HG02763 (cell line): ENCODE data around the gene AGPAT3.
"Not testable (repeated sequence)": the region's sequence is repeated elsewhere in the genome, so short reads cannot be mapped to it uniquely, and the experiment has no call there.

Source experiments
- ATAC-seq: cut with Tn5 transposase; IDR thresholded peaks from one replicate; pipeline ENCODE4 v1.9.1; 2021; ENCODE audit warnings: mild to moderate bottlenecking, moderate library complexity; ENCODE audit not compliant: unreplicated experiment

AGPAT3 gene

DNA sequence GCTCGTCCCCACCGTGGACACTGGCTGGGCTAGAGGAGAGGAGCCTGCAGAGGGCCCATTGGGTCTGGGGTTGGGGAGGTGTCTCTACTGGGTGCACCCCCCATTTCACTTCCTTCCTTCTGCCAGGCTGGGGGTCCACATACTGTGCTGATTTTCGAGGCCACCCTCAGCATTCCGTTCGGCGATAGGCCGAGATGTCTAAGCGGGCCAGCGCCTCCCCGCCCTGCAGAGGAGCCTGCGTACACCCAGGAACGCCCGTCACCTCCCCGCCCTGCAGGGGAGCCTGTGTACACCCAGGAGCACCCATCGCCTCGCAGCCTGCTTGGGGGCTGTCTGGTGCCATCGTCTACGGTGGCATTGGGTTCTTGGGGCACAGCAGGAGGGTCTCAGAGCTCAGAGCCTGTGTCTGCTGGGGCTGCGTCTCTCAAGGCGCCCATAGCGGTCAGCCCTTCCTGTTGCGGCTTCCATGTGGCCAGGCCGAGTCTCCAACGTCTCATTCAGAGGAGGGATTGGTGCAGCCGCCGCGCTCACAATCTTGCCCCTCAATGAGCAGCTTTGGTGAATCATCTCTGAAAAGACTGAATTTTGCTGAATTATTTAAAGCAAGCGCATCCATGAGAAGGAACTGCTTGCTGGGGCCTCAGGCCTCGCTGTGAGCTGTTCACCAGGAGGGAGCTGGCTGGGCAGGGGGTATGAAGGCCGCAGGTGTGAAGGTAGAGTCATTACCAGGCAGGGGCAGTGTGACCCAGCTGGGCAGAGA, 30.7 kb upstream of the AGPAT3 start:
- ATAC-seq: no peak

DNA sequence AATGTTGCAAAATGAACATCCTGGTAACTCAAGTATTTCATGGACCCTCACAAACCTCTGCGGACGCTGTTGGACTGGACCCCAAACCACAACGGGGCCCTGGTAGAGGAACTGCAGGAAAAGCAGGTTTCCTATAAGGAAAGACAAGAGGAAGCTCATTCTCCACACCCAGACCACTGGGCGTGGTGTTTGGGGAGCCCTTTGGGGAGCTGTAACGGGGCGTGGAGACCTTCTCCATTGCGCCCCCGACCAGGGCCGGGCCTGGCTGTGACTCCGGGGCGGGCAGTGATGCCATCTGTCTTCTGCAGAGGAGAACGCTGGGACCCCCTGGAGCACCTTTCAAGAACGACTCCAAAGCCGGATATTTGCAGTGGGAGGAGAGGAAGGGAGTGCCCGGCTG, 30.0 kb upstream of the AGPAT3 start:
- no peak for ATAC-seq

DNA sequence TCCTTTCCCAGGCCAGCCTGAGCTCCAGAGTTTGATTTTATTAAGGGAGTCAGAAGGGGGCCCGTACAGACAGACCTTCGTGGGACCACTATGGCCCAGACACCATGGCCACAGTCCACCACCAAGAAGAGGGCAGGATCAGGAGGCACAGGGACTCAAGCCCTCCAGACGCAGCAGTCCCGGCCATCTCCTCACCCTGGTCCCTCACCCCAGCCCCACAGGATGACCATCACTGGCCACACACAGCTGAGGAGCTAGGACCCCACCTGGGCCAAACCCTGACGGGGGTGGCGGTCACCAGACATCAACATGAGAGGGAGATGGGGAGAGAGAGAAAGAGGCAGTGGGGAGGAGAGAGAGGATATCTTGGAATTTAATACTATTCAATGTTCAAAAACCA, 29.2 kb upstream of the AGPAT3 start:
- ATAC-seq: no peak

DNA sequence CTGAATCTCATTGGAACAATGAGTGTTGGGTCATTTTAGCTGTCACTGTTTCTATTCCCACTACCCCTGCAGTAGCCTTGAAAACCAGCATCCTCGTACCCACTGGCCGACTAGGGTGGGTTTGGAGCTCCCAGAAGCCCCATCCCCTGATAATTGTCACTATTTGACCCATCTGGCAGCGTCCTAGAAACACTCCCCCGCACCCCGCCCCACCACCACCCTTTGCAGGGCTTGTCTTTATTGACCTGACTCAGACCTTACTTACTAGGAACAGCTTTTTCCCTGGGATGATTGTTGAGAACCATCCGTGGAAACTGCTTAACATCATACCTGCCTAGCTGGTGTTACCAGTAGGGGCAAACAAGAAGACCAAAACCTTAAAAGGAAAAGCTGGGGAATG, 28.4 kb upstream of the AGPAT3 start:
- no peak for ATAC-seq

DNA sequence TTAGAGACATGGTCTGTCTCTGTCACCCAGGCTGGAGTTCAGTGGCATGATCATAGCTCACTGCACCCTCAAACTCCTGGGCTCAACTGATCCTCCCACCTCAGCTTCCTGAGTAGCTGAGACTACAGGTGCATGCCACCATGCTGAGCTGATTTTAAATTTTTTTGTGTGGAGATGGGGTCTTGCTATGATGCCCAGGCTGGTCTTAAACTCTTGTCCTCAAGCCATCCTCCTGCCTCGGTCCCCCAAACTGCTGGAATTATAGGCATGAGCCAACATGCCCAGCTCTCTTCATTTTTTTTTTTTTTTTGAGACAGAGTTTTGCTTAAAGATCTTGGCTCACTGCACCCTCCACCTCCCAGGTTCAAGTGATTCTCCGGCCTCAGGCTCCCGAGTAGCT, 24.8 kb upstream of the AGPAT3 start:
- ATAC-seq: no peak

DNA sequence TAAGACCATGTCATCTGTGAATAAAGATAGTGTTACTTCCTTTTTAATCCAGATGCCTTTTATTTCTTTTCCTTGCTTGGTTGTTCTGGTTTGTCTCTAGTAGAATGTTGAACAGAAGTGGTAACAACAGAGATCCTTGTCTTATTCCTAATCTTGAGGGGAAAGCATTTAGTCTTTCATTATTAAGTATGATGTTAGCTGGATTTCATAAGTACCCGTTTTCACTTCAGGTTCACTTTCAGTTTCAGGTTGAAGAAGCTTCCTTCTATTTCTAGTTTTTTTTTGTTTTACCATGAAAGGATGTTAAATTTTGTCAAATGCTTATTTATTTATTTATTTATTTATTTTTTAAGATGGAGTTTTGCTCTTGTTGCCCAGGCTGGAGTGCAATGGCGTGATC, 22.3 kb upstream of the AGPAT3 start:
- no peak for ATAC-seq

DNA sequence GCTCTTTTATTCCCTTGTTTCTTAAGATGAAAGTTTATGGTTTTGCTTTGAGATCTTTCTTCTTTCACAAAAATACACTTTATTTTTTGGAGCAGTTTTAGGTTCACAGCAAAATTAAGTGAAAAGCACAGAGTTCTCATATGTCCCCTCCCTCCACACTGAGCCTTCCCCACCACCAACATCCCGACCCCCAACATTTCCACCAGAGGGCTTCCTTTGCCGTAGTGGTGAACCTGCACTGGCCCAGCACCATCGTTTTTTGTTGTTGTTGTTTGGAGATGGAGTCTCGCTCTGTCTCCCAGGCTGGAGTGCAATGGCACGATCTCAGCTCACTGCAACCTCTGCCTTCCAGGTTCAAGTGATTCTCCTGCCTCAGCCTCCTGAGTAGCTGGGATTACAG, 20.1 kb upstream of the AGPAT3 start:
- ATAC-seq: not testable (repeated sequence)

DNA sequence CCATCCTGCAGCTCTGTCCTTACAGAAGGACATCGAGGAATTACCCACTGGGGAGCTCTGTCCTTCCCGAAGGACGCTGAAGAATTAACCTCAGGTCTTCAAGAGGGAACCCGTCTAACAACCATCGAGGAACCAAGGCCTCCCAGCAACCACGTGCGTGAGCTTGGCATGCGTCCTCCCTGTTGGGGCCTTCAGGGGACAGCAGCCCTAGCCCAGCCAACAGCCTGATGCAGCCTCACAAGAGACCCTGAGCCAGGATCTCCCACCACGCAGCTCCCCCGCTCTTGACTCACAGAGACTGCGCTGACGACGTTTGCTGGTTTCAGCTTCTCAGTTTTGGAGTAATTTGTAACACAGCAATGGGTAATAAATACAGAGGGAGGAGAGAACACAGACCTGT, 19.6 kb upstream of the AGPAT3 start:
- no peak for ATAC-seq

DNA sequence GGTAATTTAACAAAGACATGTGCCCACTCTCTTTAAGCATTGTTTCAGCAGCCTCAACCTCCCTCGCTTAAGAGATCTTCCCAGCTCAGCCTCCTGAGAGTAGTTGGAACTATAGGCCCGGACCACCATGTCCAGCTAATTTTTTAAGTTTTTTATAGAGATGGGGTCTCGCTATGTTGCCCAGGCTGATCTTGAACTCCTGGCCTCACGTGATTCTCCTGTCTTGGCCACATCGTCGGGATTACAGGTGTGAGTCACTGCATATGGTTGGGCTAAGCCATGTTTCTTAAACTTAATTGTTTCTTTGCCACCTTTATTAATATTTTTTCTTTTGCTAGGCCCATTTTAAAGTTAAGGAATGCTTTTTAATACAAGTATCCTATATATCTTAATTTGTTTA, 18.6 kb upstream of the AGPAT3 start:
- no peak for ATAC-seq

DNA sequence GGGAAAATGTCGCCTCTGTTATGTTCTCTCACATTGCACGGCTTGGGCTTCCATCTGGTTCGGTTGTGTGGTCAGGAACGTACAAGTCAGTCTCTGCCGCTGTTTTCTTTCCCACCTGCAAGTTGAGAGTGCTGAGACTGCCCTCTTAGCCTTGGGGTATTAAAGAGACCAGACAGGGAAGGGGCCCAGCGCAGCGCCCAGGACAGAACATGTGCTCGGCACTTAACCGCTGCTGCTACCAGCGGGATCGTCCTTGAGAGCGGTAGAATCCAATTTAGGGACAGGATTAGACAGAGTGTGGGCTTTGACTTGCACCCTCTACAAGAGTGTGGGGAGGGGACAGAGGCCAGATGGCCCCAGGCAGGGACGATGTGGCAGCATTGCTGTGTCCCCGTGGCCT, 17.7 kb upstream of the AGPAT3 start:
- no peak for ATAC-seq

DNA sequence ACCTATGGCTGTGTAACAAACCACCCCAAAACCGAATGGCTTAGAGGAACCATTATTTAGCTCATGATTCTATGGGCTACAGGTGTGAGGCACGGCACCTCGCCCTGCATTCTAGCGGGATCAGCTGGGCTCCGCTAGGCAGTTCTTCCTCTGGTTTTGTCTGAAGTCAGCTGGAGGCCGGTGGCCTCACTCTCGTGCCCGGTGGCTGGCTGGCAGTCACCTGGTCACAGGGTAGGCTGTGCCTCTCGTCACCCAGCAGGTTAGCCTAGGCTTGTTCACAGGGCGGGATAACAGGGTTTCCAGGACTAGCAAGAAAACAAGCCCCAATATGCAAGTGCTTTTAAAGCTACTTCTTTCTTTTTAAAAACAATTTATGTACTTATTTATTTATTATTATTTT, 16.3 kb upstream of the AGPAT3 start:
- no peak for ATAC-seq

DNA sequence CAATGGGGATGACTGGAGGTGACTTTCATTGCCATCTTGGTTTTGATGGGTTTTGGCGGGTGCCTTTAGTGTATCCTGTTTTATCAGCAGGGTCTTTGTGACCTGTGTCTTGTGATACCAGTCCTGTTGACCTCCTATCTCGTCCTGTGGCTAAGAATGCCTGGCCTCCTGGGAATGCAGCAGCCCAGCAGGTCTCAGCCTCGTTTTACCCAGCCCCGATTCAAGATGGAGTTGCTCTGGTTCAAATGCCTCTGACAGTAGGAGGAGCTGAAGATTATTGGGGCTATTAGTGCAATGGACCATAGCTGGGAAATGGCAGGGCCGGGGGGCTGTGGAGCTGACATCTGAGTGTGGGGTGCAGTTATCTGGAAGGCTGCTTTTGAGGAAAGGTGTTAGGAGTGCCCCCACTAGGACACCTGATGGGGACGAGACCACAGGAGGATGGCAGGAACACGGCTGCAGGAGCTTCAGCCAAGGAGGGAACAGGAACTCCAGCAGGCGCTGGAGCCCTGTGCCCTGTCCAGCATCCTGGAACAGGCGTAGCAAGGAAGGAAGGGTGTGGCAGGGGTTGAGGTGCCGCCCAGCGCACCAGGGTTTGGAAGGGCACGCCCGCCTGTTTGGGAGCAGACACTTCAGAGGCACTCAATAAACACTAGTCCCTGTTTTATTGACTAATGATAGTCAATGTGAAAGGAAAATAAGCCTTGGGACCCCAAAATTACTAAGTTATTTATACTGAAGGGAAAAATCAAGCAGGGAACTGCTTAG, 15.3 kb upstream of the AGPAT3 start:
- no peak for ATAC-seq

DNA sequence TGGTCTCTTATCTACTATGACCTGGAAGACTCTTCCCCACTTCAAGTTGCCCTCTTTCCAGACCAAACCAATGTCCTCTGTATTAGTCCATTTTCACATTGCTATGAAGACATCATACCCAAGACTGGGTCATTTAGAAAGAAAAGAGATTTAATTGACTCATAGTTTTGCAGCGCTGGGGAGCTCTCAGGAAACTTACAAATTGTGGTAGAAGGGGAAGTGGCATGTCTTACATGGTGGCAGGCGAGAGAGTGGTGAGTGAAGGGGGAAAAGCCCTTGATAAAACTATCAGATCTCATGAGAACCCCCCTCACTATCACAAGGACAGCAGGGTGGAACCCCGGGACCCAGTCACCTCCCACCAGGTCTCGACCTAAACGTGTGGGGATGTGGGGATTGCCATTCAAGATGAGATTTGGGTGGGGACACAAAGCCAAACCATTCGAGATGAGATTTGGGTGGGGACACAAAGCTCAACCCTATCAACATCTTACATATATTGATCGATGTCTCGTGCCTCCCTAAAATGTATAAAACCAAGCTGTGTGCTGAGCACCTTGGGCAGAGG, 14.2 kb upstream of the AGPAT3 start:
- no peak for ATAC-seq

DNA sequence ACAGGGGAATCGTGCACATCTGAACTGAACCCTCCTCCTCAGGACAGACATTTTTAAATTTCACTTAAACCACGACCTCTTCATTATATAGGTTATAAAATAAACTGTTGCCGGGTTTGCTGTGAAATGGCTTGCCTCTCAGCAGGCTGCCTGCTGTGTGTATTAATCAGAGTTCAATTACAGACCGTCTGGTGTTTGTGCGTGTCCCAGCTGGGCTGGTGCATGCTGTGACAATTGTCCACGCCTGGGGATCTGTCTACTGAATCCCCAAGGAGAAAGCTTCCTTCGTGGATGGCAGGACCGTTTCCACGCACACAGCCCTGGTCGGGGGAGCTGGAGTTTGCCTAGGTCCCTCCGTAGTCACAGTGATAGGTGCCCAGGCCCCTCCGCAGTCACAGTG, 13.4 kb upstream of the AGPAT3 start:
- no peak for ATAC-seq

DNA sequence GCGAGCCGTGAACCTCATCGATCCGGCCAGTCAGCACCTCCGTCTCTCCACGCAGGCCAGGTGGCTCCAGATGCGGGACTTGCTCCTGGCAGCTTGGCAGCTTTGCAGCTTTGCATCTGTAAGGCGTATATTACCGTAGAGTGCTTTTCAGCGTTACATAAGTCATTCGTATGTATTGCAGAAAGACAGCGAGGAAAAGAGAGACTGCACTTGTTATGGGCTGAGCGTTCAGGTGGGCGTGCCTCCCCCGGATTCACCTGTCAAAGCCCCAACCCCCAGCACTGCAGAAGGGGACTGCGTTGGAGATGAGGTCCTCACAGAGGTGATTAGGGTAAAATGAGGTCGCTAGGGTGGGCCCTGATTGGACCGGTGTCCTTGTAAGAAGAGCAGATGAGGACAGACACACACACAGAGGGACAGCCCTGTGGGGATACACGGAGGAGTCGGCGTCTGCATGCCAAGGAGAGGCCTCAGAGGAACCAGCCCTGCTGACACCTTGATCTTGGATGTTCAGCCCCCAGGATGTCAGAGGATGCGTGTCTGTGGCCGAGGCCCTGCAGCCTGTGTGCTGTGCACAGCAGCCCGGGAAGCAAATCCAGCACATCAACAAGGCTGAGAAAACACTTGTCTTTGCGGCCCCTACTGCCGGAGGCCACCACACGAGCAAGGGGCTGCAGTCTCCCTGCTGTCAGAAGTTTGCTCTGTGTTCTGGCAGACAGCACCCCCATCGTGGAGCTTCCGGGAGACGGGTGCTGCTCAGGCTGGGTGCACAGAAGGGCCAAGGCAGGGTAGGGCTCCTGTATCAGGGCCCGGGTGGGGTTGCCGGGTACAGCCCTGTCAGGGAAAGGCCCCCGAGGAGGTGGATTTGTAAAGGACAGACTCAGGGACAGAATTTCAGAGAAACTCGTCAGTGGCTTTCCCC, 10.9 kb upstream of the AGPAT3 start:
- no peak for ATAC-seq

DNA sequence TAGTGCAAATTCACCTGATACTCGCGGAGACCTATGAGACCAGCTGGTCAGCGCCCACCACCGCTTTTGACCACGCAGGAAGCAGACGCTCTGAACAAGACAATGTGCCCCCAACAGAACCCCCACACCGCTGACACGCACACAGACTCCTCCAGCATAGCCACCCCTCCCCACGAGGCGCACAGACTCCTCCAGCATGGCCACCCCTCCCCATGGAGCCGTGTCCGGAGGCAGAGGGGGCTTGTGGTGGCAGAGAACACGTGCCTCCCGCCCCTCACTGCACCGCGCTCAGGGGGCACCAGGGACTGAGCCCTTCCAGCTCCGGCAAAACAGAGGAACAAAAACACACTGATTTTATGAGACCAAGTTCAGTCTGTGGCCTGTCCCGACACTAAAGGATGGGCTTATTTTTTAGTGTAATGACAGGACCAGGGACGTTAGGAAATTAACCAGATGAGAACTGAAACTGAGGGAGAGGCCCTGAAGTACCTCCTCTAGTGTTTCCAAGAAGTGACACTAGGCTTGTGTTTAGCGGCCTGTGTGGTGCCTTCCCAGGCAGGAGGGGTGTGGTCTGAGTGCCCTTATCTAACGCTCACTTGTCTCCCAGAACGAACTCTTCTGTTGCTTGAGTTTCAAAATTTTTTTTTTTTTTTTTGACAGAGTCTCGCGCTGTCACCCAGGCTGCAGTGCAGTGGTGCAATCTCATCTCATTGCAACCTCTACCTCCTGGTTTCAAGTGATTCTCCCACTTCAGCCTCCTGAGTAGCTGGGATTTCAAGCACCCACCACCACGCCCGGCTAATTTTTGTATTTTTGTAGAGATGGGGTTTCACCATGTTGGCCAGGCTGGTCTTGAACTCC, 10.0 kb upstream of the AGPAT3 start:
- ATAC-seq: peak; percentile 60

DNA sequence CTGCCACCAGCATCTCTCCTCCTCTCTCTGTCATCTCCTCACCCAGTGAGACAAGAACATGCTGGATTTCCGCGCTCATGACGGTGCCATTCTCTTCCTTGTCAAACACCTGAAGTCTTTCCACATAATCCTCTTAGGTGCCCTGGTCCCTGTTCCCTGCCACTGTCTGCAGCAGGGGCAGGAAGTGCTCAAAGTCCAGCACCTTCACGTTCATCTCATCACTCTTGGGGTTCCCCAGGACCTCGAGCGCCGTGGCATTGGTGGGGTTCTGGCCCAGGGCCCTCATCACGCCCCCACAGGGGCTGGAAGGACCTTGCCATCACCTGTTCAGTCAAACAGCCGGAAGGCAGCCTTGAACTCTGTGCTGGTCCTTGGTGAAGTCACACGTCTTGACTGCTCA, 9.1 kb upstream of the AGPAT3 start:
- ATAC-seq: no peak

DNA sequence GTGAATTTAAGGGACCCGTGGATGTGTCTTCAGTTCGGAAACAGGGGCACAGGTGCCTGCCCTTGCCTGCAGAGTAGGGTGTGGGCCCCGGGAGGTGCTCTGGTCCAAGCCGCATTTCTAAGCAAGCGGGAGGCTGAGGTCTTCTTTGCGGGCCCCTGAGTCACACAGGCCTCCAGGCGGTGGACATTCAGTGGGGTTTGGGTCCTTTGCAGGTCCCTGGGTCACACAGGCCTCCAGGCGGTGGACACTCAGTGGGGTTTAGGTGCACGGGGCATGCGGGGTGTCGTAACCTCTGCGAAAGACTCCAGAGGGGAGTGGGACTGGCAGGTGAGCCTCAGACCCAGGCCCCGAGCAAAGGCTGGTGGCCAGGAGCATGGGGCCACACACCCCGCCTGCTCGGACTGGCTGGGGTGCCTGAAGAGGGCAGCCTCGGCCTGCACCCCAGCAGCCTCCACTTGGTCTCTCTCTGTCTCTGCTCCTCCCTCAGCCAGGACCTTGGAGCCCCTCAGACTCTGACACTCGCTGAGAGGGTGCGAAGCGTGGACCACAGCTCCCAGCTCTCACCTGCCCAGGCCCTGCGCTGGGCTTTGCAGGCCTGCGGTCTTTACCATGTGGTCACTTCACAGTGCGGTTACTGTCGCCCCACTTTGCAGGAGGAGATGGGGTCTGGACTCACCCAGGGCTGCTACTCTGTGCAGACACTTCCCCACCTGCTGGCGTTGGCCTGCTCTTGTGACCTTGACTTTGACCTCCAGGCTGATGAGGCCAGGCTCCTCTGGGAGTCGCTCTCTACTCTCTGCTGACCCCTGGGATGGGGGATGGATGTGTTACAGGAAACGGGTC, 6.0 kb upstream of the AGPAT3 start:
- ATAC-seq: no peak

DNA sequence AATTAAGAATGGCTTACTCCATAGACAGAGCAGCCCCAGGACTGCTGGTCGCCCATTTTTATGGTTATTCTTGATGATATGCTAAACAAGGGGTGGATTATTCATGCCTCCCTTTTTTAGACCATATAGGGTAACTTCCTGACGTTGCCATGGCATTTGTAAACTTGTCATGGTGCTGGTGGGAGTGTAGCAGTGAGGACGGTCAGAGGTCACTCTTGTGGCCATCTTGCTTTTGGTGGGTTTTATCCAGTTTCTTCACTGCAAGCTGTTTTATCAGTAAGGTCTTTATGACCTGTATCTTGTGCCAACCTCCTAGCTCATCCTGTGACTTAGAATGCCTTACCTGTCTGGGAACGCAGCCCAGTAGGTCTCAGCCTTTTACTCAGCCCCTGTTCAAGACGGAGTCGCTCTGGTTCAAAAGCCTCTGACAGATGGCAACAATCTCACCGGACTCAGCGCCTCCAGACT, 5.2 kb upstream of the AGPAT3 start:
- ATAC-seq: no peak
